ENCODE measurements around the gene FADS2.

DNA sequence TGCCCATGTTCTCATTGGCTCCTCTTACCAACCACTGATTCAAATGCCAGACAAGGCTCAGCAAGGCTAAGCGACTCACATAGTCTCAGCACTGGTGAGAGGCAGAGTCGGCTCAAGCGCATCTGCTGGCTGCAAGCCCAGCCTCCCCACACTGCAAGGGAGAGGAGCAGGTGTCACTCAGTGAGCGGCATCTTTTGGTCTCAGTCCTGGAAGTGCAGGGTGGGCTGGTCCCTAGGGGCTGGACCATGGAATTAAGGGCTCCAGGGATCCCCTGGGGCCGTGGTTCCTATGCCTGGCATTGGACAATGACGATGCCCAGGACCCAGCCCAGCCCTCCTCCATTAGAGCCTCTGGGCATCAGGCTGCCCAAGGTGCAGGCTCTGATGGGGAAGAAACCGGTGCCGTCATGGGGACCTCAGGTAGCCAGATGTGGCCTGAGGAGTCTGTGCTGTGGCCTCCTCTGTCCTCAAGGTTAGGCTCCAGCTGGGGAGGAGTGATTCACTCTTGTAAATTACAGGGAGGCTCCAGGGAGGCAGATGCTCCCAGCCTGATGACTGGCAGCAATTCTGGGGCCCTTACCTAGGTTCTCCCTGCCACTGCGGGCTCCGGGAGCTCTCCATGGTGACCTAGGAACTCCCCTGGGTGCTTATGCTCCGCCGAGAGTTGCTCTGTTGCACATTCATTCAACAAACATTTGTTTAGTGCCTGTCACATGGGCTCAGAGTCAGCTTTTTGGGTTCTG, 28.0 kb downstream of the FADS2 start:
- TF ChIP-seq, protein P1, sequence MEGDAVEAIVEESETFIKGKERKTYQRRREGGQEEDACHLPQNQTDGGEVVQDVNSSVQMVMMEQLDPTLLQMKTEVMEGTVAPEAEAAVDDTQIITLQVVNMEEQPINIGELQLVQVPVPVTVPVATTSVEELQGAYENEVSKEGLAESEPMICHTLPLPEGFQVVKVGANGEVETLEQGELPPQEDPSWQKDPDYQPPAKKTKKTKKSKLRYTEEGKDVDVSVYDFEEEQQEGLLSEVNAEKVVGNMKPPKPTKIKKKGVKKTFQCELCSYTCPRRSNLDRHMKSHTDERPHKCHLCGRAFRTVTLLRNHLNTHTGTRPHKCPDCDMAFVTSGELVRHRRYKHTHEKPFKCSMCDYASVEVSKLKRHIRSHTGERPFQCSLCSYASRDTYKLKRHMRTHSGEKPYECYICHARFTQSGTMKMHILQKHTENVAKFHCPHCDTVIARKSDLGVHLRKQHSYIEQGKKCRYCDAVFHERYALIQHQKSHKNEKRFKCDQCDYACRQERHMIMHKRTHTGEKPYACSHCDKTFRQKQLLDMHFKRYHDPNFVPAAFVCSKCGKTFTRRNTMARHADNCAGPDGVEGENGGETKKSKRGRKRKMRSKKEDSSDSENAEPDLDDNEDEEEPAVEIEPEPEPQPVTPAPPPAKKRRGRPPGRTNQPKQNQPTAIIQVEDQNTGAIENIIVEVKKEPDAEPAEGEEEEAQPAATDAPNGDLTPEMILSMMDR (conservative IDR thresholded peaks at IDR 0.05; ENCODE audit: low read length), result no peak
- no peak for TF ChIP-seq EZH2phosphoT487 (IDR thresholded peaks at IDR 0.05; ENCODE audit: borderline replicate concordance, low read depth, low read length)

Measured in OCI-LY7 (cell line).